HL-60 (cell line): ENCODE measurements around the gene RUNX1.

Experiments used
- DNase-seq, 2 experiments: peaks; one replicate each; pipeline ENCODE4 v3.0.0-alpha.2; 2010 to 2020; ENCODE audit warnings: low read depth in 1 of 2, low spot score in 1 of 2
- H3K27ac ChIP-seq: fragments of 250-450 bp; sonication (Bioruptor Pico); replicated peaks from 2 replicates; pipeline ENCODE4 v1.5.1; 2020; ENCODE audit warnings: mild to moderate bottlenecking, moderate library complexity
- H3K27me3 ChIP-seq: fragments of 250-450 bp; sonication (Bioruptor Pico); 2 replicates; pipeline ENCODE4 v1.5.1; 2021; ENCODE audit warnings: mild to moderate bottlenecking, moderate library complexity; ENCODE audit not compliant: insufficient read depth, poor library complexity, severe bottlenecking
- H3K4me3 ChIP-seq: replicated peaks from 2 replicates; pipeline ENCODE4 v1.5.1; 2011; ENCODE audit warnings: mild to moderate bottlenecking, control low read depth, low read length; ENCODE audit not compliant: insufficient read depth
- CTCF ChIP-seq: IDR thresholded peaks from one replicate; pipeline ENCODE4 v1.5.1; 2011; ENCODE audit warnings: low read length, control low read depth, inconsistent platforms; ENCODE audit not compliant: insufficient read depth
- GABPA ChIP-seq: IDR thresholded peaks from 2 replicates; pipeline ENCODE4 v1.6.1; 2012; ENCODE audit warnings: low read depth
- POLR2AphosphoS5 ChIP-seq: IDR thresholded peaks from 2 replicates; pipeline ENCODE4 v1.6.1; 2012; ENCODE audit warnings: low read depth
- SPI1 ChIP-seq: IDR thresholded peaks from 2 replicates; pipeline ENCODE4 v1.6.1; 2012; ENCODE audit warnings: low read depth, mild to moderate bottlenecking, borderline replicate concordance
- TF ChIP-seq, protein P1 (sequence below): IDR thresholded peaks from 2 replicates; pipeline ENCODE4 v1.6.1; 2012; ENCODE audit warnings: low read depth; ENCODE audit not compliant: insufficient replicate concordance

RUNX1 gene

DNA sequence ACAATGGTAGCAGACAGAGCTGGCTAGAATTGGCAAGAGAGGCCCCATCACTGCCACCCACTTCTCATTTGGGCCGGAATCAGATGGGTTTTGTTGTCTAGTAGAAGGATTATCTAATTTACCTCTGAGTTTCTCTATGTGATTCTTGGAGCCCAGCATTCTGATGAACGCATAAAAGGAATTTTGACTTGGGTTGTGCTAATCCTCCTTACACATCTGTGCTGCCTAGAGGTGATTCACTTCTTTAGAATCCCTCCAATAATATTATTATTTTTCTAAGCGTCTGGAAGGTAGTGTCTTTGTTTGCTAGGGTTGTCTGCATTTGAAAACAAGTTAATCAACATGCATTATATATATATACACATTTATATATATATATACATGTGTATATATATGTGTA lies 118.1 kb downstream of the RUNX1 start:
- H3K27ac ChIP-seq: no peak overlapping the region
- H3K27me3 ChIP-seq: no peaks in the 10 kb centered on the region
- DNase-seq: no peak
- H3K4me3 ChIP-seq: no peak overlapping the region
- TF ChIP-seq SPI1: no peak
- no peak for TF ChIP-seq GABPA
- TF ChIP-seq, protein P1, sequence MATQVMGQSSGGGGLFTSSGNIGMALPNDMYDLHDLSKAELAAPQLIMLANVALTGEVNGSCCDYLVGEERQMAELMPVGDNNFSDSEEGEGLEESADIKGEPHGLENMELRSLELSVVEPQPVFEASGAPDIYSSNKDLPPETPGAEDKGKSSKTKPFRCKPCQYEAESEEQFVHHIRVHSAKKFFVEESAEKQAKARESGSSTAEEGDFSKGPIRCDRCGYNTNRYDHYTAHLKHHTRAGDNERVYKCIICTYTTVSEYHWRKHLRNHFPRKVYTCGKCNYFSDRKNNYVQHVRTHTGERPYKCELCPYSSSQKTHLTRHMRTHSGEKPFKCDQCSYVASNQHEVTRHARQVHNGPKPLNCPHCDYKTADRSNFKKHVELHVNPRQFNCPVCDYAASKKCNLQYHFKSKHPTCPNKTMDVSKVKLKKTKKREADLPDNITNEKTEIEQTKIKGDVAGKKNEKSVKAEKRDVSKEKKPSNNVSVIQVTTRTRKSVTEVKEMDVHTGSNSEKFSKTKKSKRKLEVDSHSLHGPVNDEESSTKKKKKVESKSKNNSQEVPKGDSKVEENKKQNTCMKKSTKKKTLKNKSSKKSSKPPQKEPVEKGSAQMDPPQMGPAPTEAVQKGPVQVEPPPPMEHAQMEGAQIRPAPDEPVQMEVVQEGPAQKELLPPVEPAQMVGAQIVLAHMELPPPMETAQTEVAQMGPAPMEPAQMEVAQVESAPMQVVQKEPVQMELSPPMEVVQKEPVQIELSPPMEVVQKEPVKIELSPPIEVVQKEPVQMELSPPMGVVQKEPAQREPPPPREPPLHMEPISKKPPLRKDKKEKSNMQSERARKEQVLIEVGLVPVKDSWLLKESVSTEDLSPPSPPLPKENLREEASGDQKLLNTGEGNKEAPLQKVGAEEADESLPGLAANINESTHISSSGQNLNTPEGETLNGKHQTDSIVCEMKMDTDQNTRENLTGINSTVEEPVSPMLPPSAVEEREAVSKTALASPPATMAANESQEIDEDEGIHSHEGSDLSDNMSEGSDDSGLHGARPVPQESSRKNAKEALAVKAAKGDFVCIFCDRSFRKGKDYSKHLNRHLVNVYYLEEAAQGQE: no peak
- TF ChIP-seq CTCF: no peak
- TF ChIP-seq POLR2AphosphoS5: no peak

GRCh38 chr21:34928637-34929036 lies 120.5 kb downstream of the RUNX1 start:
- no peaks in the 10 kb centered on the region for H3K27me3 ChIP-seq
- H3K27ac ChIP-seq: no peak overlapping the region
- no peak for DNase-seq
- no peak overlapping the region for H3K4me3 ChIP-seq
- no peak for TF ChIP-seq GABPA
- no peak for TF ChIP-seq SPI1
- TF ChIP-seq, protein P1: no peak
- TF ChIP-seq CTCF: no peak
- TF ChIP-seq POLR2AphosphoS5: no peak

- no peak for DNase-seq
- no peak for TF ChIP-seq SPI1
- TF ChIP-seq POLR2AphosphoS5: no peak
- no peak for TF ChIP-seq GABPA
- no peak for TF ChIP-seq CTCF
- TF ChIP-seq, protein P1: no peak
- Histone ChIP-seq H3K27ac (no peak overlapping the region), H3K27me3 (no peaks in the 10 kb centered on the region), H3K4me3 (no peak overlapping the region)
Measured at GRCh38 chr21:34927992-34928391, 121.1 kb downstream of the RUNX1 start.
